ENCODE data around the gene OTUD5.
"Not testable (repeated sequence)": the region's sequence is repeated elsewhere in the genome, so short reads cannot be mapped to it uniquely, and the experiment has no call there.

The OTUD5 gene

GRCh38 chrX:48989483-48989882, 32.1 kb upstream of the OTUD5 start:
- H3K4me3 Mint-ChIP-seq = no peak overlapping the region
- DNase-seq = no peak
- H3K9me3 Mint-ChIP-seq = peaks cover 26% of the 10 kb centered on the region
- TF ChIP-seq CTCF (IDR thresholded peaks at IDR 0.05) = no peak
- peaks cover 5% of the 10 kb centered on the region for H3K27me3 Mint-ChIP-seq (ENCODE audit: low read depth, poor library complexity)
- no peak overlapping the region for H3K27ac Mint-ChIP-seq
- H3K36me3 Mint-ChIP-seq (ENCODE audit: low read depth) = peaks cover 42% of the 10 kb centered on the region
- H3K4me1 Mint-ChIP-seq = no peaks in the 10 kb centered on the region

GRCh38 chrX:48983896-48984295, 26.5 kb upstream of the OTUD5 start:
- no peak for TF ChIP-seq CTCF (IDR thresholded peaks at IDR 0.05)
- H3K4me1 Mint-ChIP-seq = no peaks in the 10 kb centered on the region
- no peaks in the 10 kb centered on the region for H3K27me3 Mint-ChIP-seq (ENCODE audit: low read depth, poor library complexity)
- no peak overlapping the region for H3K4me3 Mint-ChIP-seq
- H3K36me3 Mint-ChIP-seq (ENCODE audit: low read depth) = peaks cover 58% of the 10 kb centered on the region
- peaks cover 46% of the 10 kb centered on the region for H3K9me3 Mint-ChIP-seq
- no peak for DNase-seq
- no peak overlapping the region for H3K27ac Mint-ChIP-seq

GRCh38 chrX:48983081-48983480, 25.7 kb upstream of the OTUD5 start:
- no peak overlapping the region for H3K27ac Mint-ChIP-seq
- H3K9me3 Mint-ChIP-seq = peaks cover 46% of the 10 kb centered on the region

GRCh38 chrX:48981178-48981577, 23.8 kb upstream of the OTUD5 start:
- Mint-ChIP-seq H3K27me3 (ENCODE audit: low read depth, poor library complexity) (no peaks in the 10 kb centered on the region), H3K36me3 (ENCODE audit: low read depth) (peaks cover 60% of the 10 kb centered on the region), H3K4me3 (no peak overlapping the region), H3K27ac (no peak overlapping the region), H3K9me3 (peaks cover 47% of the 10 kb centered on the region), H3K4me1 (no peaks in the 10 kb centered on the region)
- no peak for DNase-seq
- no peak for TF ChIP-seq CTCF (IDR thresholded peaks at IDR 0.05)

More at GRCh38 chrX:48983081-48983480, 25.7 kb upstream of the OTUD5 start:
- no peaks in the 10 kb centered on the region for H3K27me3 Mint-ChIP-seq (ENCODE audit: low read depth, poor library complexity)
- H3K36me3 Mint-ChIP-seq (ENCODE audit: low read depth) = peaks cover 58% of the 10 kb centered on the region
- H3K4me3 Mint-ChIP-seq = no peak overlapping the region
- H3K4me1 Mint-ChIP-seq = no peaks in the 10 kb centered on the region
- TF ChIP-seq CTCF (IDR thresholded peaks at IDR 0.05) = no peak
- no peak for DNase-seq

GRCh38 chrX:48980341-48980740, 22.9 kb upstream of the OTUD5 start:
- not testable (repeated sequence) for H3K27me3 Mint-ChIP-seq (ENCODE audit: low read depth, poor library complexity); H3K4me3 Mint-ChIP-seq; DNase-seq; H3K27ac Mint-ChIP-seq; H3K4me1 Mint-ChIP-seq
- Mint-ChIP-seq H3K9me3 (peaks cover 46% of the 10 kb centered on the region), H3K36me3 (ENCODE audit: low read depth) (peaks cover 59% of the 10 kb centered on the region)

- H3K4me3 Mint-ChIP-seq = no peak overlapping the region
- H3K27me3 Mint-ChIP-seq (ENCODE audit: low read depth, poor library complexity) = no peaks in the 10 kb centered on the region
- peaks cover 2% of the 10 kb centered on the region for H3K4me1 Mint-ChIP-seq
- peaks cover 44% of the 10 kb centered on the region for H3K9me3 Mint-ChIP-seq
- DNase-seq = no peak
- peaks cover 53% of the 10 kb centered on the region for H3K36me3 Mint-ChIP-seq (ENCODE audit: low read depth)
- no peak overlapping the region for H3K27ac Mint-ChIP-seq
- no peak for TF ChIP-seq CTCF (IDR thresholded peaks at IDR 0.05)
Measured at GRCh38 chrX:48978226-48978625, 20.8 kb upstream of the OTUD5 start.
